HepG2 (cell line): Measurements from ENCODE around the gene BTBD1. TPM values are rescaled to one million over a fixed set of nuclear protein-coding genes. Genes with fewer than 3 reads are reported as not detected.

Experiments
- ATAC-seq: fragments of 200-7000 bp; cut with Tn5 transposase; 3 replicates; pipeline ENCODE4 v1.9.1; 2020; ENCODE audit warnings: mild to moderate bottlenecking, moderate library complexity
- BruUV-seq: library from RNA; stranded (reverse); fragments of 400-500 nt; replicated peaks from 2 replicates; lab custom pipeline; 2021; lab: Mats Ljungman, UMichigan
- CTCF ChIA-PET: fragments of 300-600 bp; formaldehyde crosslinking; extraction: SDS; loops from one replicate; lab custom pipeline; 2021; ENCODE audit warnings: low total read pairs, inconsistent platforms, low intra/inter-chr PET ratio; lab: Yijun Ruan, JAX
- POLR2A ChIA-PET: fragments of 350-600 bp; sonication (Branson Sonifier 250); formaldehyde crosslinking; loops from one replicate; lab custom pipeline; 2020; ENCODE audit warnings: antibody characterized with exemption, inconsistent platforms; lab: Yijun Ruan, JAX
- DNase-seq: peaks from one replicate; pipeline ENCODE4 v3.0.0-alpha.2; 2015; ENCODE audit warnings: low spot score
- FAIRE-seq: peaks from 3 replicates; lab custom pipeline; 2011; peaks lifted over from hg19 to GRCh38; lab: Jason Lieb, UNC
- H2AFZ ChIP-seq: one replicate; pipeline ENCODE4 v1.6.1; 2011; ENCODE audit warnings: low read length, inconsistent platforms
- H3K27ac ChIP-seq: fragments of 300-600 bp; 3 replicates; pipeline ENCODE4 v1.8.0; 2011; ENCODE audit warnings: mixed run types, mild to moderate bottlenecking, mixed read lengths, low read length, inconsistent platforms; ENCODE audit not compliant: insufficient read depth; ENCODE audit errors: extremely low read length
- H3K27me3 ChIP-seq, 2 experiments: fragments of 200-600 bp in 1 of 2; 2 replicates in 1 of 2; 3 replicates in 1 of 2; pipeline versions ENCODE4 v1.6.0 to v1.8.0; 2011; ENCODE audit warnings: low read length in 2 of 2, mild to moderate bottlenecking in 2 of 2, moderate library complexity in 2 of 2, inconsistent platforms in 1 of 2; ENCODE audit not compliant: insufficient read depth in 2 of 2, control insufficient read depth in 1 of 2
- H3K36me3 ChIP-seq, 2 experiments: fragments of 200-600 bp in 1 of 2; replicated peaks in 1 of 2; 2 replicates in 1 of 2; 3 replicates in 1 of 2; pipeline versions ENCODE4 v1.5.1 to v1.8.0; 2011; ENCODE audit warnings: low read length in 2 of 2, inconsistent platforms in 1 of 2; ENCODE audit not compliant: insufficient read depth in 2 of 2, control insufficient read depth in 1 of 2
- H3K4me1 ChIP-seq: 2 replicates; pipeline ENCODE4 v1.5.1; 2012; ENCODE audit warnings: low read length, inconsistent platforms; ENCODE audit not compliant: insufficient read depth
- H3K4me2 ChIP-seq: 2 replicates; pipeline ENCODE4 v1.6.0; 2011; ENCODE audit warnings: low read depth, low read length, inconsistent platforms
- H3K4me3 ChIP-seq, 3 experiments: fragments of 200-600 bp in 1 of 3; sonication (generic), shearing (Covaris generic) in 1 of 3; replicated peaks in 1 of 3; 2 replicates each; pipeline ENCODE4 v1.5.1; 2011 to 2016; ENCODE audit warnings: low read length in 3 of 3, inconsistent platforms in 2 of 3, low read depth in 2 of 3, mild to moderate bottlenecking in 2 of 3, control low read depth in 1 of 3, mixed read lengths in 1 of 3; ENCODE audit not compliant: insufficient read depth in 1 of 3
- H3K79me2 ChIP-seq: one replicate; pipeline ENCODE4 v1.6.1; 2011; ENCODE audit warnings: low read length, inconsistent platforms; ENCODE audit not compliant: insufficient read depth
- H3K9ac ChIP-seq: 2 replicates; pipeline ENCODE4 v1.6.0; 2011; ENCODE audit warnings: mild to moderate bottlenecking, low read depth, low read length, inconsistent platforms; ENCODE audit not compliant: insufficient read depth
- H3K9me3 ChIP-seq: 2 replicates; pipeline ENCODE4 v1.5.1; 2012; ENCODE audit warnings: mild to moderate bottlenecking, low read length
- H4K20me1 ChIP-seq: 2 replicates; pipeline ENCODE4 v1.6.0; 2011; ENCODE audit warnings: inconsistent platforms, mild to moderate bottlenecking, low read length, moderate library complexity; ENCODE audit not compliant: insufficient read depth
- CEBPG ChIP-seq: IDR thresholded peaks from 2 replicates; pipeline ENCODE4 v1.6.1; 2016
- HCFC1 ChIP-seq: fragments of 150-350 bp; IDR thresholded peaks from 2 replicates; pipeline ENCODE4 v1.6.1; 2014; ENCODE audit warnings: low read depth, low read length
- HDAC1 ChIP-seq: sonication (generic); formaldehyde crosslinking; IDR thresholded peaks from 2 replicates; pipeline ENCODE4 v1.5.1; 2020; ENCODE audit warnings: mild to moderate bottlenecking, missing genetic modification reagents
- KAT2B ChIP-seq: fragments of 150-350 bp; IDR thresholded peaks from 2 replicates; pipeline ENCODE4 v1.6.1; 2014; ENCODE audit warnings: low read depth, low read length, borderline replicate concordance
- NCOA2 ChIP-seq: sonication (generic); formaldehyde crosslinking; IDR thresholded peaks from 2 replicates; pipeline ENCODE4 v1.8.0; 2022; ENCODE audit warnings: inconsistent platforms
- NFYB ChIP-seq: sonication (generic); formaldehyde crosslinking; IDR thresholded peaks from 2 replicates; pipeline ENCODE4 v1.4.0; 2020; ENCODE audit warnings: missing genetic modification reagents
- NR2F2 ChIP-seq: IDR thresholded peaks from 2 replicates; pipeline ENCODE4 v1.6.1; 2012; ENCODE audit warnings: low read depth, inconsistent platforms, borderline replicate concordance
- POLR2A ChIP-seq, 2 experiments: IDR thresholded peaks; 2 replicates each; pipeline ENCODE4 v1.6.1; 2011; ENCODE audit warnings: low read depth in 2 of 2, low read length in 2 of 2, mild to moderate bottlenecking in 1 of 2, moderate library complexity in 1 of 2; ENCODE audit not compliant: insufficient read depth in 1 of 2
- SMARCC2 ChIP-seq: fragments of 450-650 bp; IDR thresholded peaks from 2 replicates; pipeline ENCODE4 v1.6.1; 2017; ENCODE audit warnings: antibody characterized with exemption, mild to moderate bottlenecking
- SOX6 ChIP-seq, 2 experiments: fragments of 450-650 bp in 1 of 2; sonication (generic) in 1 of 2; formaldehyde crosslinking in 1 of 2; IDR thresholded peaks; 2 replicates each; pipeline versions ENCODE4 v1.4.0 to v1.6.1; 2017 to 2020; ENCODE audit warnings: antibody characterized with exemption in 1 of 2, mild to moderate bottlenecking in 1 of 2, missing genetic modification reagents in 1 of 2
- SSRP1 ChIP-seq: IDR thresholded peaks from 2 replicates; pipeline ENCODE4 v1.6.1; 2016; ENCODE audit warnings: control low read depth
- THAP11 ChIP-seq: IDR thresholded peaks from 2 replicates; pipeline ENCODE4 v1.6.1; 2016; ENCODE audit warnings: missing biosample characterization, missing genetic modification reagents
- ZNF501 ChIP-seq: sonication (generic); formaldehyde crosslinking; IDR thresholded peaks from 2 replicates; pipeline ENCODE4 v1.5.1; 2020; ENCODE audit warnings: mild to moderate bottlenecking, moderate library complexity, missing genetic modification reagents
- WGBS: methylation state at CpG from one replicate; pipeline ENCODE4 v1.1.6; 2017; ENCODE audit warnings: low lambda C conversion rate; 5-methylcytosine and 5-hydroxymethylcytosine counted together
- in situ Hi-C: cut with HindIII; loops from 2 replicates; pipeline ENCODE4 v1.10.0; 2017; ENCODE audit warnings: low pct_unique_long_range_greater_than_20kb; ENCODE audit not compliant: extremely low pct_ligation_motif_present
- intact Hi-C: fragments of 100-400 bp; cut with micrococcal nuclease; formaldehyde crosslinking; loops from one replicate; pipeline ENCODE4 v1.10.0; 2022; ENCODE audit not compliant: unreplicated experiment
- polyA plus RNA-seq, 8 experiments: library from polyadenylated mRNA; depleted of rRNA in 3 of 8; stranded (reverse) in 7 of 8; unstranded in 1 of 8; fragments of >200 nt; fragmentation: Illumina TruSeq in 4 of 8; extraction: Trizol in 4 of 8; gene quantifications; 2 replicates each; pipeline versions ENCODE4 v1.2.1 to v1.2.3, GENCODE V29; 2011 to 2016; ENCODE audit warnings: low read depth in 4 of 8, missing spikeins in 1 of 8, mixed read lengths in 1 of 8; ENCODE audit not compliant: insufficient read depth in 1 of 8
- total RNA-seq, 5 experiments: library from RNA; depleted of rRNA; stranded (reverse); fragments of >200 nt; fragmentation: Illumina TruSeq; extraction: Trizol; gene quantifications; 2 replicates each; pipeline ENCODE4 v1.2.3, GENCODE V29; 2016; ENCODE audit warnings: low read depth in 1 of 5

Gene BTBD1
- total and polyA plus RNA-seq, 2 of the 13 experiments (the other 11 are each of a cell fraction or from before 2014, with no cell fraction given): 32.1 to 53.9 TPM

- CTCF ChIA-PET: no interaction called here
- Histone ChIP-seq H3K4me3 (no peak overlapping the region), H2AFZ (no peak overlapping the region), H3K4me2 (no peak overlapping the region), H3K9ac (no peak overlapping the region), H3K27ac (no peak overlapping the region), H3K9me3 (no peaks in the 10 kb centered on the region), H3K36me3 (peaks cover 5 to 28% of the 10 kb centered on the region in 2 experiments; a peak in 4 of 5 replicates), H3K27me3 (no peaks in the 10 kb centered on the region), H3K4me1 (no peaks in the 10 kb centered on the region), H4K20me1 (no peaks in the 10 kb centered on the region), H3K79me2 (no peaks in the 10 kb centered on the region)
- intact Hi-C loops: no loop called here
- 96% methylated on average over 2 of the region's 2 CpGs for WGBS
- in situ Hi-C loops: loop anchor here (10.0 kb wide), 1 partner anchor 474 kb away; the partner anchor contains the start of gene RPS17
- TF ChIP-seq HCFC1 (no peak), SSRP1 (CRISPR knock-in tag) (no peak), KAT2B (no peak), THAP11 (CRISPR knock-in tag) (no peak), SOX6 (IDR thresholded peaks at IDR 0.05) (no peak), SOX6 (CRISPR knock-in tag; IDR thresholded peaks at IDR 0.05) (no peak), NFYB (CRISPR knock-in tag) (no peak), HDAC1 (CRISPR knock-in tag) (no peak), ZNF501 (CRISPR knock-in tag) (no peak), NR2F2 (no peak), POLR2A (IDR thresholded peaks at IDR 0.05; ENCODE audit: insufficient read depth in 1 of 2, low read depth in 2 of 2, low read length in 2 of 2) (no peak), SMARCC2 (no peak), CEBPG (CRISPR knock-in tag) (no peak), NCOA2 (CRISPR knock-in tag) (no peak)
- no peak for DNase-seq
- ATAC-seq: no peak
- POLR2A ChIA-PET: interaction anchor here (1.9 kb wide), 1 partner anchor 49 kb away, joined by 4 read pairs; the partner anchor contains the start of gene BTBD1
- no TSS peak for BruUV-seq
- no peak for FAIRE-seq
Observed at GRCh38 chr15:83018436-83018835, 48.6 kb downstream of the BTBD1 start.
